HepG2 (cell line): ENCODE measurements around the gene MTCL1. TPM values are rescaled to one million over a fixed set of nuclear protein-coding genes. Genes with fewer than 3 reads are reported as not detected.
A peak's percentile ranks its signal among the peaks of the same experiment; 100 is the strongest.

ENCODE experiments used
- ADNP ChIP-seq: sonication (generic); formaldehyde crosslinking; IDR thresholded peaks from 2 replicates; pipeline ENCODE4 v1.4.0; 2020; ENCODE audit warnings: missing genetic modification reagents
- ARNTL ChIP-seq: sonication (generic); formaldehyde crosslinking; IDR thresholded peaks from 2 replicates; pipeline ENCODE4 v1.4.0; 2020; ENCODE audit warnings: mild to moderate bottlenecking, missing genetic modification reagents
- CCAR2 ChIP-seq: fragments of 200-400 bp; formaldehyde crosslinking; optimal IDR thresholded peaks from 2 replicates; pipeline ENCODE3; 2018; ENCODE audit warnings: low read depth, mild to moderate bottlenecking, low read length, moderate library complexity
- CCDC6 ChIP-seq: sonication (generic); formaldehyde crosslinking; IDR thresholded peaks from 2 replicates; pipeline ENCODE4 v1.8.1; 2022; ENCODE audit warnings: mild to moderate bottlenecking, missing genetic modification reagents, moderate library complexity
- CENPX ChIP-seq: sonication (generic); formaldehyde crosslinking; IDR thresholded peaks from 2 replicates; pipeline ENCODE4 v1.9.0; 2021; ENCODE audit warnings: mild to moderate bottlenecking, missing genetic modification reagents, moderate library complexity
- CREM ChIP-seq, 2 experiments: sonication (generic) in 1 of 2; formaldehyde crosslinking in 1 of 2; IDR thresholded peaks; 2 replicates each; pipeline versions ENCODE4 v1.4.0 to v1.6.1; 2016 to 2020; ENCODE audit warnings: antibody characterized with exemption in 1 of 2, mild to moderate bottlenecking in 1 of 2, missing genetic modification reagents in 1 of 2
- KLF12 ChIP-seq: sonication (generic); formaldehyde crosslinking; IDR thresholded peaks from 2 replicates; pipeline ENCODE4 v1.4.0; 2020; ENCODE audit warnings: missing genetic modification reagents, borderline replicate concordance
- MED8 ChIP-seq: sonication (generic); formaldehyde crosslinking; IDR thresholded peaks from 2 replicates; pipeline ENCODE4 v1.8.1; 2023; ENCODE audit warnings: mild to moderate bottlenecking, missing genetic modification reagents; ENCODE audit not compliant: insufficient replicate concordance
- NFYC ChIP-seq: IDR thresholded peaks from 2 replicates; pipeline ENCODE4 v1.6.1; 2016; ENCODE audit warnings: missing genetic modification reagents, missing compliant biosample characterization
- PCBP1 ChIP-seq: fragments of 200-400 bp; formaldehyde crosslinking; IDR thresholded peaks from 2 replicates; pipeline ENCODE4 v1.6.1; 2017; ENCODE audit warnings: mild to moderate bottlenecking, low read depth, low read length, borderline replicate concordance
- PPARG ChIP-seq: conservative IDR thresholded peaks from 2 replicates; pipeline ENCODE4 v1.6.1; 2016; ENCODE audit warnings: missing biosample characterization, missing genetic modification reagents
- RERE ChIP-seq: IDR thresholded peaks from 2 replicates; pipeline ENCODE4 v1.6.1; 2016; ENCODE audit warnings: low read depth, missing genetic modification reagents, missing compliant biosample characterization
- RFX5 ChIP-seq: IDR thresholded peaks from 2 replicates; pipeline ENCODE4 v1.6.1; 2011; ENCODE audit warnings: low read depth, low read length, improper control_type of control experiment
- RNF2 ChIP-seq: fragments of 450-650 bp; conservative IDR thresholded peaks from 2 replicates; pipeline ENCODE4 v1.6.1; 2016; ENCODE audit warnings: low read depth
- SPEN ChIP-seq: sonication (generic); formaldehyde crosslinking; IDR thresholded peaks from 2 replicates; pipeline ENCODE4 v1.5.1; 2020; ENCODE audit warnings: low read depth, mild to moderate bottlenecking, missing genetic modification reagents
- SRSF1 ChIP-seq: fragments of 200-400 bp; formaldehyde crosslinking; optimal IDR thresholded peaks from 2 replicates; pipeline ENCODE3; 2017; ENCODE audit warnings: mild to moderate bottlenecking, low read depth, low read length, moderate library complexity
- STAT5B ChIP-seq: sonication (generic); formaldehyde crosslinking; IDR thresholded peaks from 2 replicates; pipeline ENCODE4 v1.4.0; 2020; ENCODE audit warnings: missing genetic modification reagents
- TBP ChIP-seq: sonication (generic); formaldehyde crosslinking; IDR thresholded peaks from 2 replicates; pipeline ENCODE4 v1.5.0; 2020; ENCODE audit warnings: missing genetic modification reagents
- ZBTB20 ChIP-seq: sonication (generic); formaldehyde crosslinking; IDR thresholded peaks from 2 replicates; pipeline ENCODE4 v1.8.1; 2023; ENCODE audit warnings: missing genetic modification reagents, low read depth, mild to moderate bottlenecking, borderline replicate concordance
- ZNF44 ChIP-seq: sonication (generic); formaldehyde crosslinking; IDR thresholded peaks from 2 replicates; pipeline ENCODE4 v1.5.1; 2020; ENCODE audit warnings: mild to moderate bottlenecking, missing genetic modification reagents
- ZNF460 ChIP-seq: sonication (generic); formaldehyde crosslinking; IDR thresholded peaks from 2 replicates; pipeline ENCODE4 v1.5.1; 2020; ENCODE audit warnings: missing genetic modification reagents, mild to moderate bottlenecking, borderline replicate concordance
- ZNF552 ChIP-seq: sonication (generic); formaldehyde crosslinking; IDR thresholded peaks from 2 replicates; pipeline ENCODE4 v1.9.0; 2022; ENCODE audit warnings: missing genetic modification reagents, mild to moderate bottlenecking, borderline replicate concordance
- ZNF720 ChIP-seq: sonication (generic); formaldehyde crosslinking; IDR thresholded peaks from 2 replicates; pipeline ENCODE4 v1.4.0; 2020; ENCODE audit warnings: missing genetic modification reagents
- ZNF780A ChIP-seq: sonication (generic); formaldehyde crosslinking; IDR thresholded peaks from 2 replicates; pipeline ENCODE4 v1.8.0; 2022; ENCODE audit warnings: mild to moderate bottlenecking, missing genetic modification reagents, moderate library complexity
- ZNF792 ChIP-seq: IDR thresholded peaks from 2 replicates; pipeline ENCODE4 v1.6.1; 2016
- polyA plus RNA-seq, 8 experiments: library from polyadenylated mRNA; depleted of rRNA in 3 of 8; stranded (reverse) in 7 of 8; unstranded in 1 of 8; fragments of >200 nt; fragmentation: Illumina TruSeq in 4 of 8; extraction: Trizol in 4 of 8; gene quantifications; 2 replicates each; pipeline versions ENCODE4 v1.2.1 to v1.2.3, GENCODE V29; 2011 to 2016; ENCODE audit warnings: low read depth in 4 of 8, missing spikeins in 1 of 8, mixed read lengths in 1 of 8; ENCODE audit not compliant: insufficient read depth in 1 of 8
- total RNA-seq, 5 experiments: library from RNA; depleted of rRNA; stranded (reverse); fragments of >200 nt; fragmentation: Illumina TruSeq; extraction: Trizol; gene quantifications; 2 replicates each; pipeline ENCODE4 v1.2.3, GENCODE V29; 2016; ENCODE audit warnings: low read depth in 1 of 5
- TF ChIP-seq, protein P1 (sequence below): sonication (generic); formaldehyde crosslinking; IDR thresholded peaks from 2 replicates; pipeline ENCODE4 v1.4.0; 2020; ENCODE audit warnings: mild to moderate bottlenecking, missing genetic modification reagents

The MTCL1 gene
- total and polyA plus RNA-seq, 2 of the 13 experiments (the other 11 are each of a cell fraction or from before 2014, with no cell fraction given): 3.1 to 3.2 TPM

DNA sequence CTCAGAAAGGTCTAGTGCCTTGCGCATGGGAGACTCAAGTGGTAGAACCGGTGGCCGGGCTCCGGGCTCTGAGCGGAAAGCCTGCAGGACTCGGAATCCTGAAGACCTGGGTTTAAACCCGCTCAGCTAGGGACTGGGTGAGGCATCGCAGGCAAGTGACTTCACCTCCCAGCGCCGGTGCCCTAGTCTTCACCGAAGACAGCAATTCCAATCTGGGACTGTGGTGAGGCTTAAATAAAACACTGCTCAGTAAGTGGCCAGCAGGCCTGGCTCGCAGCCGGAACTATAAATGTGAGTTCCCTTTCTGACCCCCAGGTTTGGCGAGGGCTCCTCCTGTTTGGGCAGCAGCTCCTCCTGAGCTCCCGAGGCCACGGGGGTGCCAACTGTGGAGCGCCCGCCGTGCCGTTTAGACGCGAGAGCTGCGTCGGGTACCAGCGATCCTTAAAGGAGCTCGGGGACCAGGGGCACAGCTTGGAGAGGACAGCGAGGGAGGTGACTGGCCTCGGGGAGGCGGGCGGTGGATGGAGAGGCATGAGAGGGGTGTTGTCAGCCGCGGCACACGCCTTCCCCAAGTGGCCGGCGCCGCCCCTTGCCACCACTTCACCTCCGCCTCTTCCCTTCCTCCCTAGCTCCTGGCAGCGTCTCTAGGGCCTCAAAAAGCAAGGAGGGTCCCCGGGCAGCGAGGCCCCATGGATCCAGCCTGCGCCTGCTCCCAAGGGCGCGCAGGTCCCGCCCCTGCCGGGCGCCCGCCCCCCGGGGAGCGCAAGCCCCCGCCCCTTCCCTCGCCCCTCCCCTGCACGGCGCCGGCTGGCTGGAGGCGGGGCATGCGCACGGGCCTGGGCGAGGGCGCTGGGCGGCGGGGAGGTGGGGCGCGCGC is 757 bp upstream of the MTCL1 start (continued):
- TF ChIP-seq PCBP1 (no peak), STAT5B (no peak), CREM (IDR thresholded peaks at IDR 0.05) (no peak), CREM (CRISPR knock-in tag; IDR thresholded peaks at IDR 0.05) (no peak), CCAR2 (no peak), RERE (CRISPR knock-in tag) (no peak), CENPX (no peak), NFYC (CRISPR knock-in tag) (no peak), ZNF552 (no peak), KLF12 (no peak), ZNF720 (CRISPR knock-in tag) (no peak), ARNTL (CRISPR knock-in tag) (no peak), TBP (CRISPR knock-in tag) (no peak), ADNP (CRISPR knock-in tag) (no peak), RFX5 (no peak), ZNF460 (CRISPR knock-in tag) (no peak), SPEN (CRISPR knock-in tag) (no peak), ZNF792 (no peak), PPARG (CRISPR knock-in tag) (no peak), MED8 (CRISPR knock-in tag) (no peak), ZNF780A (no peak), ZBTB20 (CRISPR knock-in tag) (no peak), RNF2 (no peak), ZNF44 (CRISPR knock-in tag) (no peak), SRSF1 (no peak), CCDC6 (CRISPR knock-in tag) (no peak)
- TF ChIP-seq, protein P1, sequence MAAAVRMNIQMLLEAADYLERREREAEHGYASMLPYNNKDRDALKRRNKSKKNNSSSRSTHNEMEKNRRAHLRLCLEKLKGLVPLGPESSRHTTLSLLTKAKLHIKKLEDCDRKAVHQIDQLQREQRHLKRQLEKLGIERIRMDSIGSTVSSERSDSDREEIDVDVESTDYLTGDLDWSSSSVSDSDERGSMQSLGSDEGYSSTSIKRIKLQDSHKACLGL (CRISPR knock-in tag): peak; percentile 60; the same call in 1 of the 2 replicates
